Caco-2 (cell line): ENCODE data around the gene MB21D2. TPM values are rescaled to one million over a fixed set of nuclear protein-coding genes. Genes with fewer than 3 reads are reported as not detected.
"Not testable (repeated sequence)": the region's sequence is repeated elsewhere in the genome, so short reads cannot be mapped to it uniquely, and the experiment has no call there.

Experiments
- BruUV-seq: library from RNA; stranded (reverse); fragments of 400-500 nt; replicated peaks from 2 replicates; lab custom pipeline; 2021; lab: Mats Ljungman, UMichigan
- CTCF ChIA-PET: fragments of 300-600 bp; sonication (Branson Sonifier 250); formaldehyde crosslinking; loops from one replicate; lab custom pipeline; 2022; ENCODE audit warnings: antibody characterized with exemption; lab: Charles Lee
- POLR2A ChIA-PET: fragments of 300-600 bp; sonication (Branson Sonifier 250); formaldehyde crosslinking; loops from one replicate; lab custom pipeline; 2022; ENCODE audit warnings: antibody characterized with exemption; lab: Charles Lee
- DNase-seq, 2 experiments: peaks; one replicate each; pipeline versions ENCODE4 v3.0.0 to v3.0.0-alpha.2; 2020 to 2022
- H3K27me3 ChIP-seq: replicated peaks from 2 replicates; pipeline ENCODE4 v1.6.0; 2011; ENCODE audit warnings: low read length; ENCODE audit not compliant: control insufficient read depth, insufficient read depth
- H3K36me3 ChIP-seq: 2 replicates; pipeline ENCODE4 v1.5.1; 2011; ENCODE audit warnings: low read length; ENCODE audit not compliant: control insufficient read depth, insufficient read depth
- H3K4me1 ChIP-seq: fragments of 250-450 bp; sonication (Bioruptor Pico); 2 replicates; pipeline ENCODE4 v1.5.1; 2020; ENCODE audit warnings: mild to moderate bottlenecking
- H3K4me3 ChIP-seq: 2 replicates; pipeline ENCODE4 v1.5.1; 2011; ENCODE audit warnings: low read depth, mild to moderate bottlenecking, control low read depth, low read length
- H3K9me3 ChIP-seq: fragments of 250-450 bp; sonication (Bioruptor Pico); 2 replicates; pipeline ENCODE4 v1.5.1; 2020; ENCODE audit warnings: mild to moderate bottlenecking, moderate library complexity
- H3K27ac Mint-ChIP-seq: one replicate; pipeline ENCODE4 v1.8.0; 2022; ENCODE audit warnings: mixed read lengths; ENCODE audit not compliant: unreplicated experiment
- H3K27me3 Mint-ChIP-seq: one replicate; pipeline ENCODE4 v1.8.0; 2022; ENCODE audit warnings: mixed read lengths; ENCODE audit not compliant: insufficient read depth, unreplicated experiment
- H3K36me3 Mint-ChIP-seq: one replicate; pipeline ENCODE4 v1.8.0; 2022; ENCODE audit warnings: mild to moderate bottlenecking, mixed read lengths; ENCODE audit not compliant: insufficient read depth, unreplicated experiment
- H3K4me1 Mint-ChIP-seq: one replicate; pipeline ENCODE4 v1.8.0; 2022; ENCODE audit warnings: low read depth, mixed read lengths; ENCODE audit not compliant: unreplicated experiment
- H3K4me3 Mint-ChIP-seq: one replicate; pipeline ENCODE4 v1.8.0; 2022; ENCODE audit warnings: mild to moderate bottlenecking, moderate library complexity, mixed read lengths; ENCODE audit not compliant: unreplicated experiment
- H3K9me3 Mint-ChIP-seq: one replicate; pipeline ENCODE4 v1.8.0; 2022; ENCODE audit warnings: mixed read lengths; ENCODE audit not compliant: unreplicated experiment
- CTCF ChIP-seq, 2 experiments: fragments of 200-600 bp in 1 of 2; IDR thresholded peaks; 1 replicate in 1 of 2; 2 replicates in 1 of 2; pipeline versions ENCODE4 v1.5.1 to v1.8.0; 2011 to 2022; ENCODE audit warnings: antibody characterized with exemption in 1 of 2, control low read depth in 1 of 2, inconsistent platforms in 1 of 2, low read depth in 1 of 2, low read length in 1 of 2, mild to moderate bottlenecking in 1 of 2, moderate library complexity in 1 of 2; ENCODE audit not compliant: insufficient read depth in 1 of 2, severe bottlenecking in 1 of 2, unreplicated experiment in 1 of 2
- intact Hi-C: fragments of 100-400 bp; cut with micrococcal nuclease; formaldehyde crosslinking; loops from one replicate; pipeline ENCODE4 v1.10.0; 2022; ENCODE audit not compliant: unreplicated experiment
- total RNA-seq: library from RNA; stranded (reverse); gene quantifications from 2 replicates; pipeline ENCODE4 v1.2.3, GENCODE V29; 2022

Gene MB21D2
- total RNA-seq, 1 experiment from 2014 or later: 11.0 TPM

- Mint-ChIP-seq H3K27me3 (no peaks in the 10 kb centered on the region), H3K9me3 (no peaks in the 10 kb centered on the region), H3K4me1 (peaks cover 40% of the 10 kb centered on the region), H3K36me3 (no peaks in the 10 kb centered on the region), H3K4me3 (no peak overlapping the region), H3K27ac (peak overlapping the region; percentile 94)
- Histone ChIP-seq H3K4me3 (no peak overlapping the region), H3K4me1 (peaks cover 50% of the 10 kb centered on the region), H3K36me3 (no peaks in the 10 kb centered on the region; the same call in 1 of the 2 replicates), H3K9me3 (no peaks in the 10 kb centered on the region), H3K27me3 (no peaks in the 10 kb centered on the region)
- no TSS peak for BruUV-seq
- POLR2A ChIA-PET: no interaction called here
- TF ChIP-seq CTCF (IDR thresholded peaks at IDR 0.05; ENCODE audit: insufficient read depth in 1 of 2, low read depth in 1 of 2, low read length in 1 of 2, severe bottlenecking in 1 of 2, unreplicated experiment in 1 of 2): no peak
- CTCF ChIA-PET: no interaction called here
- intact Hi-C loops: no loop called here
- peak in 1 of 2 experiments; percentile 12 for DNase-seq
Observed at GRCh38 chr3:192851821-192852372, 65.8 kb downstream of the MB21D2 start.

DNA sequence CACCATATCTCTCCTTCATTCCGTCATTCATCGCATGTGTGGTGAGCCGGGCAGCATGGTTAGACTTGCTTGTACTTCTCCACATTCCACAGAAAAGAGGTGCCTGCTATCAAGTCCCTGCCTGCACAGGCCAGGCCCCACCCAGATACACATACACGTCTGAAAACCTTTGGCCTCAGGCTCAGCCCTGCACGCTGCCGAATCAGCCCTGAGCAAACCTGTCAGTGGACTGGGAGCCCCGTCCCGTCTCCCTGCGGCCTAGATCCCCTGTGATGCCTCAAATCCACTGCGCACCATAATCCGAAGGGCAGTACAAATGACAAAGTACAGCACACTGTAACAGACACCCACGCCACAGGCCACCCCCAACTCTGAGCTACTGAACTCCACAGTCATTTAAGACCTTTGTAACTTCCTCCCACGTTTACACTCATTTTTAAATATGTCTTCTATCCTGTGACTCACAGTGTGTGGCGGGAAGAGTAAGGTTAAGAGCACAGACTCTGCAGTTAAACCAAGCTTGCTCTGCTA, 67.1 kb downstream of the MB21D2 start:
- Mint-ChIP-seq H3K27me3 (no peaks in the 10 kb centered on the region), H3K4me3 (peak overlapping the region; percentile 68), H3K4me1 (peaks cover 40% of the 10 kb centered on the region), H3K9me3 (no peaks in the 10 kb centered on the region), H3K36me3 (no peaks in the 10 kb centered on the region), H3K27ac (peak overlapping the region; percentile 94)
- Histone ChIP-seq H3K4me3 (peak overlapping the region; percentile 6; the same call in 1 of the 2 replicates), H3K9me3 (no peaks in the 10 kb centered on the region), H3K27me3 (no peaks in the 10 kb centered on the region), H3K4me1 (peaks cover 50% of the 10 kb centered on the region), H3K36me3 (no peaks in the 10 kb centered on the region)
- intact Hi-C loops: loop anchor here (1.0 kb wide), 5 partner anchors 29 to 68 kb away; no protein-coding TSS in a partner anchor
- ChIA-PET CTCF (interaction anchor here (0.6 to 1.9 kb wide), 2 partner anchors 34 to 38 kb away, joined by 3 to 5 read pairs; no protein-coding TSS in a partner anchor), POLR2A (interaction anchor here (0.8 kb wide), 2 partner anchors 29 to 68 kb away, joined by 3 read pairs; no protein-coding TSS in a partner anchor)
- peak; percentile 85 to 94 for DNase-seq
- TF ChIP-seq CTCF (IDR thresholded peaks at IDR 0.05; ENCODE audit: insufficient read depth in 1 of 2, low read depth in 1 of 2, low read length in 1 of 2, severe bottlenecking in 1 of 2, unreplicated experiment in 1 of 2): no peak
- BruUV-seq: no TSS peak

GRCh38 chr3:192849821-192850220, 67.8 kb downstream of the MB21D2 start:
- H3K27me3 ChIP-seq, H3K36me3 ChIP-seq, H3K4me3 Mint-ChIP-seq, BruUV-seq, DNase-seq, H3K9me3 Mint-ChIP-seq, H3K9me3 ChIP-seq, H3K27me3 Mint-ChIP-seq, POLR2A ChIA-PET, H3K4me3 ChIP-seq, H3K36me3 Mint-ChIP-seq: not testable (repeated sequence)
- peaks cover 50% of the 10 kb centered on the region for H3K4me1 ChIP-seq
- CTCF ChIA-PET: interaction anchor here (1.9 kb wide), 1 partner anchor 37 kb away, joined by 5 read pairs; no protein-coding TSS in a partner anchor
- intact Hi-C loops: loop anchor here (1.0 kb wide), 5 partner anchors 29 to 68 kb away; no protein-coding TSS in a partner anchor
- Mint-ChIP-seq H3K4me1 (peaks cover 40% of the 10 kb centered on the region), H3K27ac (peak overlapping the region; percentile 94)
